IMR-90 (cell line): ENCODE data around the gene COL5A2. TPM values are rescaled to one million over a fixed set of nuclear protein-coding genes. Genes with fewer than 3 reads are reported as not detected.
A peak's percentile ranks its signal among the peaks of the same experiment; 100 is the strongest.

Source experiments
- ATAC-seq: fragments of 200-7000 bp; cut with Tn5 transposase; 2 replicates; pipeline ENCODE4 v1.9.1; 2020; ENCODE audit warnings: low read depth, mild to moderate bottlenecking, moderate library complexity
- BruUV-seq: library from RNA; stranded (reverse); fragments of 400-500 nt; replicated peaks from 2 replicates; lab custom pipeline; 2021; lab: Mats Ljungman, UMichigan
- CTCF ChIA-PET: fragments of 300-600 bp; formaldehyde crosslinking; extraction: SDS; loops from one replicate; lab custom pipeline; 2021; ENCODE audit warnings: antibody characterized with exemption; lab: Yijun Ruan, JAX
- POLR2A ChIA-PET: fragments of 300-600 bp; sonication (Branson Sonifier 250); formaldehyde crosslinking; loops from one replicate; lab custom pipeline; 2022; ENCODE audit warnings: antibody characterized with exemption; ENCODE audit not compliant: unreplicated experiment; lab: Charles Lee
- DNase-seq: peaks from one replicate; pipeline ENCODE4 v3.0.0; 2013
- H2AFZ ChIP-seq: replicated peaks from 2 replicates; pipeline ENCODE3; 2013; ENCODE audit warnings: low read length, mild to moderate bottlenecking; ENCODE audit not compliant: poor library complexity
- H2AK5ac ChIP-seq: 2 replicates; pipeline ENCODE4 v1.6.1; 2013; ENCODE audit warnings: low read depth, low read length, inconsistent platforms
- H2AK9ac ChIP-seq: replicated peaks from 2 replicates; pipeline ENCODE3; 2013; ENCODE audit warnings: mild to moderate bottlenecking, low read depth, low read length, moderate library complexity; ENCODE audit not compliant: poor library complexity
- H2BK120ac ChIP-seq: 2 replicates; pipeline ENCODE4 v1.6.1; 2013; ENCODE audit warnings: low read depth, low read length, inconsistent platforms
- H2BK15ac ChIP-seq: 3 replicates; pipeline ENCODE4 v1.6.1; 2013; ENCODE audit warnings: low read depth, low read length, inconsistent platforms
- H2BK20ac ChIP-seq: 2 replicates; pipeline ENCODE4 v1.6.1; 2013; ENCODE audit warnings: low read depth, mild to moderate bottlenecking, inconsistent platforms, low read length, moderate library complexity
- H2BK5ac ChIP-seq: 2 replicates; pipeline ENCODE4 v1.6.1; 2013; ENCODE audit warnings: mild to moderate bottlenecking, low read depth, low read length, inconsistent platforms; ENCODE audit not compliant: poor library complexity, severe bottlenecking
- H3K14ac ChIP-seq: replicated peaks from 2 replicates; pipeline ENCODE4 v1.6.1; 2013; ENCODE audit warnings: low read depth, low read length, inconsistent platforms
- H3K18ac ChIP-seq: 2 replicates; pipeline ENCODE4 v1.6.1; 2013; ENCODE audit warnings: low read depth, low read length, control low read depth
- H3K23ac ChIP-seq: 2 replicates; pipeline ENCODE4 v1.6.1; 2013; ENCODE audit warnings: low read depth, low read length, inconsistent platforms
- H3K27ac ChIP-seq: 2 replicates; pipeline ENCODE4 v1.5.1; 2013; ENCODE audit warnings: mild to moderate bottlenecking, control low read depth, low read length; ENCODE audit not compliant: insufficient read depth
- H3K27me3 ChIP-seq: 2 replicates; pipeline ENCODE4 v1.6.1; 2013; ENCODE audit warnings: low read length; ENCODE audit not compliant: control insufficient read depth, insufficient read depth
- H3K36me3 ChIP-seq: 2 replicates; pipeline ENCODE4 v1.6.1; 2013; ENCODE audit warnings: low read length, mixed read lengths; ENCODE audit not compliant: control insufficient read depth, insufficient read depth
- H3K4ac ChIP-seq: 2 replicates; pipeline ENCODE4 v1.6.1; 2013; ENCODE audit warnings: low read depth, low read length, inconsistent platforms
- H3K4me1 ChIP-seq: 2 replicates; pipeline ENCODE4 v1.6.1; 2013; ENCODE audit warnings: low read length, mixed read lengths; ENCODE audit not compliant: control insufficient read depth, insufficient read depth
- H3K4me2 ChIP-seq: 2 replicates; pipeline ENCODE4 v1.6.1; 2013; ENCODE audit warnings: low read depth, mild to moderate bottlenecking, control low read depth, low read length, moderate library complexity
- H3K4me3 ChIP-seq: 2 replicates; pipeline ENCODE4 v1.5.1; 2013; ENCODE audit warnings: low read depth, mild to moderate bottlenecking, control low read depth, low read length, moderate library complexity; ENCODE audit not compliant: insufficient read depth
- H3K56ac ChIP-seq: 2 replicates; pipeline ENCODE4 v1.6.1; 2013; ENCODE audit warnings: low read length, inconsistent platforms; ENCODE audit not compliant: insufficient read depth; ENCODE audit errors: extremely low read depth
- H3K79me1 ChIP-seq, 2 experiments: 2 replicates each; pipeline ENCODE4 v1.6.1; 2013; ENCODE audit warnings: low read length in 2 of 2, inconsistent platforms in 1 of 2, low read depth in 1 of 2
- H3K9ac ChIP-seq: 2 replicates; pipeline ENCODE4 v1.6.1; 2013; ENCODE audit warnings: low read depth, low read length, control low read depth
- H3K9me1 ChIP-seq: 2 replicates; pipeline ENCODE4 v1.6.1; 2013; ENCODE audit warnings: low read length, inconsistent platforms; ENCODE audit not compliant: insufficient read depth
- H3K9me3 ChIP-seq: 2 replicates; pipeline ENCODE4 v1.6.1; 2013; ENCODE audit warnings: low read length; ENCODE audit not compliant: control insufficient read depth, insufficient read depth
- H4K20me1 ChIP-seq: 2 replicates; pipeline ENCODE4 v1.6.1; 2013; ENCODE audit warnings: low read length, inconsistent platforms; ENCODE audit not compliant: insufficient read depth
- H4K5ac ChIP-seq: 2 replicates; pipeline ENCODE4 v1.6.1; 2013; ENCODE audit warnings: mild to moderate bottlenecking, low read depth, low read length, control low read depth
- H4K8ac ChIP-seq, 2 experiments: 2 replicates each; pipeline ENCODE4 v1.6.1; 2013; ENCODE audit warnings: low read depth in 2 of 2, low read length in 2 of 2, control low read depth in 1 of 2, inconsistent platforms in 1 of 2
- H4K91ac ChIP-seq: 2 replicates; pipeline ENCODE4 v1.6.1; 2013; ENCODE audit warnings: low read depth, low read length, inconsistent platforms; ENCODE audit not compliant: insufficient read depth
- BHLHE40 ChIP-seq: fragments of 150-350 bp; IDR thresholded peaks from 2 replicates; pipeline ENCODE4 v1.6.1; 2016; ENCODE audit warnings: mild to moderate bottlenecking, low read depth, low read length
- CEBPB ChIP-seq: IDR thresholded peaks from 2 replicates; pipeline ENCODE4 v1.6.1; 2012; ENCODE audit warnings: low read depth, low read length, improper control_type of control experiment
- FOS ChIP-seq: fragments of 150-350 bp; IDR thresholded peaks from 2 replicates; pipeline ENCODE4 v1.6.1; 2016; ENCODE audit warnings: low read depth, low read length
- MAZ ChIP-seq: IDR thresholded peaks from 2 replicates; pipeline ENCODE4 v1.6.1; 2012; ENCODE audit warnings: low read depth, mild to moderate bottlenecking, low read length, improper control_type of control experiment, moderate library complexity, borderline replicate concordance
- MXI1 ChIP-seq: IDR thresholded peaks from 2 replicates; pipeline ENCODE4 v1.6.1; 2012; ENCODE audit warnings: low read depth, mild to moderate bottlenecking, low read length, moderate library complexity, borderline replicate concordance
- POLR2A ChIP-seq: IDR thresholded peaks from 2 replicates; pipeline ENCODE4 v1.6.1; 2012; ENCODE audit warnings: mild to moderate bottlenecking, low read depth, low read length
- RCOR1 ChIP-seq: IDR thresholded peaks from 2 replicates; pipeline ENCODE4 v1.6.1; 2012; ENCODE audit warnings: mild to moderate bottlenecking, low read length, improper control_type of control experiment; ENCODE audit not compliant: insufficient replicate concordance
- RFX5 ChIP-seq: IDR thresholded peaks from 2 replicates; pipeline ENCODE4 v1.8.0; 2012; ENCODE audit warnings: low read depth, mild to moderate bottlenecking, low read length, moderate library complexity
- SMC3 ChIP-seq: fragments of 150-350 bp; IDR thresholded peaks from 2 replicates; pipeline ENCODE4 v1.6.1; 2016; ENCODE audit warnings: low read depth, mild to moderate bottlenecking, antibody characterized with exemption, low read length, moderate library complexity
- WGBS, 2 experiments: methylation state at CpG; one replicate each; pipeline versions ENCODE4 v1.1.5 to v1.1.7; 2013; ENCODE audit warnings: missing lambda C conversion rate in 2 of 2; ENCODE audit not compliant: insufficient read length in 1 of 2; ENCODE audit errors: extremely low coverage in 2 of 2; 5-methylcytosine and 5-hydroxymethylcytosine counted together
- dilution Hi-C: fragments of 300-500 bp; cut with HindIII; formaldehyde crosslinking; loops from one replicate; pipeline ENCODE4 v1.14.3; 2018; ENCODE audit warnings: low sequenced_read_pairs; ENCODE audit not compliant: unreplicated experiment
- in situ Hi-C: fragments of 300-500 bp; cut with MboI; formaldehyde crosslinking; loops from 3 replicates; pipeline ENCODE4 v1.14.3; 2019; ENCODE audit warnings: low sequenced_read_pairs, inconsistent platforms, mixed read lengths
- intact Hi-C: fragments of 100-400 bp; cut with micrococcal nuclease; formaldehyde crosslinking; loops from 2 replicates; pipeline ENCODE4 v1.10.0; 2022
- polyA plus RNA-seq, 3 experiments: library from polyadenylated mRNA; depleted of rRNA; stranded (reverse); fragments of >200 nt; gene quantifications; 2 replicates each; pipeline ENCODE4 v1.2.3, GENCODE V29; 2012; ENCODE audit warnings: low replicate concordance in 1 of 3
- total RNA-seq: library from RNA; depleted of rRNA; stranded (reverse); fragments of >200 nt; gene quantifications from 2 replicates; pipeline ENCODE4 v1.2.3, GENCODE V29; 2012
- TF ChIP-seq, protein P1 (sequence below): fragments of 150-350 bp; IDR thresholded peaks from 2 replicates; pipeline ENCODE4 v1.6.1; 2017; ENCODE audit warnings: mild to moderate bottlenecking, antibody characterized with exemption, low read length, low read depth
- TF ChIP-seq, protein P2 (sequence below): fragments of 150-350 bp; IDR thresholded peaks from 2 replicates; pipeline ENCODE4 v1.6.1; 2016; ENCODE audit warnings: low read depth, mild to moderate bottlenecking, low read length, moderate library complexity, borderline replicate concordance

Gene COL5A2
- total and polyA plus RNA-seq, 2 of the 4 experiments (the other 2 are of a cell fraction), result 181 to 257 TPM

DNA sequence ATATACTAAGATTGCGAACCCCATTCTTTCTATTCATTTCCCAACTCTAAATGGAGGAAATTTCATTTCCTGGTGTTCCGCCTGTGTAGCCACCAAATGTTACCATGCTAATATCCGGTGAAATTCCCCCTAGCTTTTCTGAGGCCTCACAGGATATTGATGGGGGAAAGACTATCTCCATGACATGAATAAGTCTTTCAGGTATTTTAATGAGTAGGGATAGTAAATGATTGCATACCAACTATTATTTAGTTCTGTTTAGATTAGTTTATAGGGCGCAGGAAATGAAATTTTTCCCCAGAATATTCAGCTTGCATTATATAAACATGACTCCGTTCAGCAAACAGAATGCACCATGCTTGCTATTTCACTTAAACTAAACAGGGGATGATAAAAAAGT lies 55.4 kb downstream of the COL5A2 start:
- dilution Hi-C loops, result no loop called here
- in situ Hi-C loops, result no loop called here
- no peak overlapping the region for H2AK9ac ChIP-seq
- H2BK15ac ChIP-seq, result peak overlapping the region; percentile 23; the same call in 1 of the 3 replicates
- no peak overlapping the region for H3K23ac ChIP-seq
- peak overlapping the region; percentile 38; the same call in 1 of the 2 replicates for H2BK120ac ChIP-seq
- no CpG with 5 or more reads among the region's 5 CpGs for WGBS, 2 experiments
- DNase-seq (peak; percentile 71), ATAC-seq (peak; percentile 65)
- no peak overlapping the region for H2AFZ ChIP-seq
- H3K18ac ChIP-seq, result 0 out of 2 replicates have a peak overlapping the region, but pooled peaks have one; percentile 74
- POLR2A ChIA-PET, result no interaction called here
- no peaks in the 10 kb centered on the region; the same call in 1 of the 2 replicates for H4K20me1 ChIP-seq
- H3K4ac ChIP-seq, result no peak overlapping the region
- peaks cover 8 to 51% of the 10 kb centered on the region in 2 experiments; a peak in 3 of 4 replicates for H3K79me1 ChIP-seq
- H3K56ac ChIP-seq, result peak overlapping the region; percentile 32; the same call in 1 of the 2 replicates
- H2BK20ac ChIP-seq, result peak overlapping the region; percentile 61; the same call in 1 of the 2 replicates
- peak overlapping the region; percentile 38; the same call in 1 of the 2 replicates for H3K4me2 ChIP-seq
- H2AK5ac ChIP-seq, result no peak overlapping the region
- H3K9me3 ChIP-seq, result no peaks in the 10 kb centered on the region
- peak overlapping the region; percentile 85 for H2BK5ac ChIP-seq
- TF ChIP-seq, protein P1, sequence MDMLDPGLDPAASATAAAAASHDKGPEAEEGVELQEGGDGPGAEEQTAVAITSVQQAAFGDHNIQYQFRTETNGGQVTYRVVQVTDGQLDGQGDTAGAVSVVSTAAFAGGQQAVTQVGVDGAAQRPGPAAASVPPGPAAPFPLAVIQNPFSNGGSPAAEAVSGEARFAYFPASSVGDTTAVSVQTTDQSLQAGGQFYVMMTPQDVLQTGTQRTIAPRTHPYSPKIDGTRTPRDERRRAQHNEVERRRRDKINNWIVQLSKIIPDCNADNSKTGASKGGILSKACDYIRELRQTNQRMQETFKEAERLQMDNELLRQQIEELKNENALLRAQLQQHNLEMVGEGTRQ, result no peak
- TF ChIP-seq CEBPB, result no peak
- TF ChIP-seq MAZ, result no peak
- no peak for TF ChIP-seq BHLHE40
- no peak for TF ChIP-seq RCOR1
- TF ChIP-seq MXI1, result no peak
- TF ChIP-seq, protein P2, sequence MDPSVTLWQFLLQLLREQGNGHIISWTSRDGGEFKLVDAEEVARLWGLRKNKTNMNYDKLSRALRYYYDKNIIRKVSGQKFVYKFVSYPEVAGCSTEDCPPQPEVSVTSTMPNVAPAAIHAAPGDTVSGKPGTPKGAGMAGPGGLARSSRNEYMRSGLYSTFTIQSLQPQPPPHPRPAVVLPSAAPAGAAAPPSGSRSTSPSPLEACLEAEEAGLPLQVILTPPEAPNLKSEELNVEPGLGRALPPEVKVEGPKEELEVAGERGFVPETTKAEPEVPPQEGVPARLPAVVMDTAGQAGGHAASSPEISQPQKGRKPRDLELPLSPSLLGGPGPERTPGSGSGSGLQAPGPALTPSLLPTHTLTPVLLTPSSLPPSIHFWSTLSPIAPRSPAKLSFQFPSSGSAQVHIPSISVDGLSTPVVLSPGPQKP, result no peak
- TF ChIP-seq SMC3, result no peak
- TF ChIP-seq FOS, result no peak
- TF ChIP-seq POLR2A, result no peak
- TF ChIP-seq RFX5, result no peak
- H4K8ac ChIP-seq, result peak overlapping the region in 1 of 2 experiments; percentile 67; a peak in 2 of 4 replicates
- H3K27ac ChIP-seq, result no peak overlapping the region
- peaks cover 5% of the 10 kb centered on the region; the same call in 1 of the 2 replicates for H3K36me3 ChIP-seq
- H4K91ac ChIP-seq, result no peak overlapping the region
- H3K14ac ChIP-seq, result no peak overlapping the region
- peaks cover 14% of the 10 kb centered on the region for H3K4me1 ChIP-seq
- intact Hi-C loops, result no loop called here
- H3K9me1 ChIP-seq, result peaks cover 3% of the 10 kb centered on the region; the same call in 1 of the 2 replicates
- BruUV-seq, result no TSS peak
- no peaks in the 10 kb centered on the region for H3K27me3 ChIP-seq
- H3K9ac ChIP-seq, result no peak overlapping the region
- H4K5ac ChIP-seq, result peak overlapping the region; percentile 49; the same call in 1 of the 2 replicates
- H3K4me3 ChIP-seq, result no peak overlapping the region
- CTCF ChIA-PET, result no interaction called here
